Esophagus squamous epithelium (tissue), 4 donors: ENCODE measurements around the gene DAB2IP.

ENCODE experiments used
- CTCF ChIP-seq, 6 experiments: fragments of 450-650 bp in 4 of 6; fragments of 200-600 bp in 2 of 6; sonication (generic) in 2 of 6; IDR thresholded peaks; one replicate each; pipeline ENCODE4 v1.5.1; 2016 to 2019; ENCODE audit warnings: antibody characterized with exemption in 6 of 6, mild to moderate bottlenecking in 4 of 6, moderate library complexity in 4 of 6
- POLR2A ChIP-seq, 4 donors: fragments of 450-650 bp; IDR thresholded peaks; one replicate each; pipeline ENCODE4 v1.6.1; 2017; ENCODE audit warnings: antibody characterized with exemption in 4 of 4, mild to moderate bottlenecking in 4 of 4, moderate library complexity in 3 of 4

- no peak for TF ChIP-seq POLR2A (IDR thresholded peaks at IDR 0.05)
- TF ChIP-seq CTCF (IDR thresholded peaks at IDR 0.05) = no peak
Observed at GRCh38 chr9:121696930-121697329, 45.5 kb downstream of the DAB2IP start.
